ENCODE data around the gene MAP2K5. TPM values are rescaled to one million over a fixed set of nuclear protein-coding genes. Genes with fewer than 3 reads are reported as not detected.

MAP2K5 gene
- total RNA-seq, 2 donors from 2014 or later, result 16.1 to 17.9 TPM

DNA sequence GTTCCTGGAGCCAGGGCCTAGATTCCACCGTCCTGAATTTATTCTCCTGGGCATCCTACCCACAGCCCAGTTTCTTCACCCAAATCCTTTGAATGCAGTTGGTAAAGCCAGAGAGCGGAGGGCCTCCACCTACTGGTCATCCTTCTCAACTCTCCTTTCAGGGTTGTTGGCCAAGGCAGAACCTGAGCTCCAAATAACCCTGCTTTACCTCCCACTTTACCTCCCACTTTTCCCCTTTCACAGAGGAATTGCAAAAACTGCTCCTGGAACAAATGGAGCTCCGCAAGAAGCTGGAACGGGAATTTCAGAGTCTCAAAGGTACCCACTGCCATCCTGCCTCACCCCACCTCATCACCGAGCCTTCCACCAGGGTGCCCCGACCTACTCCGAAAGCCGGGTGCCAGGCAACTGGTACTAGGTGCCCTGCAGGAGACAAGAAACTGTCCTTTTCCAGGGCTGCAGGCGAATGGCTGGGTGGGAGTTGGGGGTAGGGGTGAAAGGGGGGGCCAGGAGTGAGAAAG, 289.6 kb downstream of the MAP2K5 start:
- Mint-ChIP-seq H3K36me3 (ENCODE audit: low read depth) (no peaks in the 10 kb centered on the region), H3K27me3 (peaks cover 55% of the 10 kb centered on the region), H3K4me1 (peaks cover 23% of the 10 kb centered on the region), H3K27ac (no peak overlapping the region), H3K9me3 (no peaks in the 10 kb centered on the region), H3K4me3 (no peak overlapping the region)
- ATAC-seq (replicated peaks), result no peak

DNA sequence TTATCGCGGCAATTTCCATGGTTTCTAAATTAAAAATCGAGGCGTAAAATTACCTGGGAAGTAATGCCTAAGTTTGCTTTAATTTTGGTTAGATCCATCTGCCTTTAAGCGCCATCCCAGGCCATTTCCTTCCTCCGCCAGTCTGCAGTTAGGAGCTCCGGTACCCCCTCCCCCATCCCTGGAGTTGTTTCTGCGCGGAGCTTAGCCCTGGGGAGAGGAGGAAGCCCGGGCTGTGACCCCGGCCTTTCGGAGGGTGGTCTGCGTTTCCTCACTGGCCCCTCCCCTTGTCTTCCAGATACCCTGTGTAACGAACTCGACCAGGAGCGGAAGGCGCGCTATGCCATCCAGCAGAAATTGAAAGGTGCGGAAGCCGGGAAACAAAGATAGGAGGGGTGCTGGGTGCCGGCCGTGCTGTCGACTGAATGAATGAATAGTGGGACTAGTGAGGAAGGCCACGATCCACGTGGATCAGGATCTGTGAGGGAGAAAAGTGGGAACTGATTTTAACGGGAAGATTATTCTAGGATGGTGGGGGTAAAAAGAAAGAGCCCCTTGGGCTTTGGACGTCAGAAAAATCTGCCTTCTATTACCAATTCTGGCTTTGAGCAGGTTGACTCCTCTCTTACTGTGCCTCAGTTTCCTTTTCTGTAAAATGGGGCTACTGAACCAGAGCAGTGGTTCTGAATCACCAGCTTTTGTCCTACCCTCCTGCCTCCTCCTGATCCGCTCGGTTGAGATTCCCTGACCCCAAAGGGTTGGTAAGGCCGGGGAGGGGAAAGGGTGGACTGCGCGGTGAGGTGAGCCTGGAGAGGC, 290.6 kb downstream of the MAP2K5 start:
- H3K4me3 Mint-ChIP-seq, result peak overlapping the region; percentile 79
- H3K9me3 Mint-ChIP-seq, result no peaks in the 10 kb centered on the region
- ATAC-seq (replicated peaks), result no peak
- peaks cover 23% of the 10 kb centered on the region for H3K4me1 Mint-ChIP-seq
- no peaks in the 10 kb centered on the region for H3K36me3 Mint-ChIP-seq (ENCODE audit: low read depth)
- peaks cover 54% of the 10 kb centered on the region for H3K27me3 Mint-ChIP-seq
- H3K27ac Mint-ChIP-seq, result no peak overlapping the region

DNA sequence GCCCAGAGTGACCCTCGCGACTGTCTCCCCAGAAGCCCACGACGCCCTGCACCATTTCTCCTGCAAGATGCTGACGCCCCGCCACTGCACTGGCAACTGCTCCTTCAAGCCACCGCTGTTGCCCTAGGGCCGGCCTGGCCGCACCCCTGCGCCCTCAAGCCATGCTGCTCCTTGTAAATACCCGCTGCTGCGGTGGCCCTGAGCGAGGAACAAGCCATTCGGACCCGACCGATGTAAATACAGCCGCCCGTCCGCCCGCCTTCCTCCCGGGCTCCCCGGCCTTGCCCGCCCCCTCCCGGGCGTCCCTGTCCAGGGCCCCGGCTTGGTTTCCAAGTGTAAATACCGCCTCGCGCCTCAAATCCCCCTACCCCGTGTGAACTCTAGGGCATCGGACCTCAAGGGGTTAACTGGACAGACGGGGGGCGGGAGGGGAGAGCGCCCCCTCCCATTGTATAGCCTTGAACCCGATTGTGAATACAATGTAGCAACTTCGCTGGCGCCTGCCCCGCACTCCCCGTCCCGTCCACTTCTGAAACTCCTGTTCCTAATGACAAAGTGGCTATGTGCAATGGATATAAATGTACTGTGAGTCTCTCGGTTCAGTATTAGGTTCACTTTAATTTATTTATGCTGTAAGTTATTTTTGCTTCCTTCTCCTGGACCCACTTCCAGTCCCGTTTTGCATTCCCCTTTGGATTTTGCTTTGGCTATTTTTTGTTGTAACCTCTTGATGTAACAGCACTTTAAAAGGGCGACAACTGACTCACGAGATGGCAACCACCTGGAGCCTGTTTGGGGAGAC, 291.4 kb downstream of the MAP2K5 start:
- no peak overlapping the region for H3K27ac Mint-ChIP-seq
- H3K4me1 Mint-ChIP-seq, result peaks cover 20% of the 10 kb centered on the region
- H3K4me3 Mint-ChIP-seq, result peak overlapping the region; percentile 79
- H3K27me3 Mint-ChIP-seq, result peaks cover 50% of the 10 kb centered on the region
- ATAC-seq (replicated peaks), result peak; percentile 65
- H3K9me3 Mint-ChIP-seq, result no peaks in the 10 kb centered on the region
- no peaks in the 10 kb centered on the region for H3K36me3 Mint-ChIP-seq (ENCODE audit: low read depth)

DNA sequence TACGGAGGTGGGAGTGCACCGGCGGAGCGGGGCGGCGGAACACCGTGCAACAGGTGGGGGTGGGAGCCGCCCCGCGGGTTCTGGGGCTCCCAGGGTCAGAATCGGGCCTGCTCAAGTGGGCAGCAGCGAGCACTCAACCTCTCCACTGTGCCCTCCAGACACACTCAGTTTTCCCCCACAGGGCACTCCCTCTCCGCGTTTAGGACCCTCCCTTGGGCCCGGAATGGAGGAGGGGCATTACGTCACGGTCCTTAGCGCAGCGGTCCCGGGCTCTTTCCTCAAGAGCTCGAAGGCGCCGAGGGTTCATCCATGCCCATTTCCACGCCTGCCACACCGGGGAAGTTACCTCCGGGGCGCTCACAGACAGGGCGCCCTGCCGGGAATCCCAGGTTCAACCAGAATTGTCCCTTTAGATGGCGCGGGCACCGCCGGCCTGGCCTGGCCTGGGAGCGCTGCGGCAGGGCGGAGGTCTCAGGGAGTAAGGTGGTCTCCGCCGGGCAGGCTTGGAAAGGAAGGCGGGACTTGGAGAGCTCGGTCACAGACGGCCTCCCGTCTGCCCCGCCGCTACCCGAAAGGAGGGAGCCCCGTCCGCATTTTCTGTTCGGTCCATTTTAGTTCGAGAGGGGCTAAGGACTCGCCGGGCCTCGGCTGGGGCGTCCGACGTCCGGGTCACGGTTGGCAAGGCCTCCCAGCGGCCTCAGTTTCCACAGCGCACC, 292.2 kb downstream of the MAP2K5 start:
- Mint-ChIP-seq H3K27me3 (peaks cover 45% of the 10 kb centered on the region), H3K36me3 (ENCODE audit: low read depth) (peaks cover 4% of the 10 kb centered on the region), H3K9me3 (no peaks in the 10 kb centered on the region), H3K27ac (no peak overlapping the region), H3K4me3 (peak overlapping the region; percentile 79), H3K4me1 (peaks cover 20% of the 10 kb centered on the region)
- ATAC-seq (replicated peaks), result no peak

DNA sequence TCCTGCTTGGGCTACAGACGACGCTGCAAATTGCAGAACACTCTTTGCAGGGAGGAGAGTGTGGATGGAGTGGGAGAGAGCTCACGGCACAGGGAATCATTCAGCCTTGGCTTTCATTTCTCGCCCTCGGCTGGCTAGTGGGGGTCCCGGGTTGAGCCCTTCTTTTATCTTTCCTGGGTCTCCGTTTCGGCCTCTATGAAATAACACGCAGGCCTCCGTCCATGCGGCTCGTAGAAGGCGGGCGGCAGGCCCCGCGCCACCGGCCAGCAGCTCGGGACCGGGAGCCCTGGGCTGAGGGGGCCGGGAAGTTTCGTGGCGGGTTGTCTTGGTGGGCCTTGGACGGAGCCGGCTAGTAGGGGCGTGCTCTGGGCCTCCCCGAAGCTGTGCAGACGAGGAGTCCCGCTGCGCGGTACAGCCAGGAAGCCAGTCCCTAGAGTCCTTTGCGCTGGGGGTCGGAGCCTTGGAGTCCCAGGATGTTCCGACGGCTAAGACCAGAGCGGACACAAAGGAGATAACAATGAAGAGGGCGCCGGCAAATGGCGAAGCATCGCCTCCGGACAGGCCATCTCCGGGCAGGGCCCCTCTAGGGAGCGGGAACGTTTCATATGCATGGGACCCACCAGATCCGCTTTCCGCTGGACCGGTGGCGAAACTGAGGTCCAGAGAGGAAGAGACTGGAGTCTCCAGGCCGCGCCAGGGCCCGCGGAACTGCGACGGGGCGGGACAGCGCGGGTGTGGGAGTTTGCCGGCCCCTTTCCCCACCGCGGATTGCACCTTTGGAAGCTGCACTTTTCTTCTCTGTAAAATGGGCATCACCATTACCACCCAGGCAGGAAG, 293.0 kb downstream of the MAP2K5 start:
- Mint-ChIP-seq H3K4me1 (peaks cover 24% of the 10 kb centered on the region), H3K36me3 (ENCODE audit: low read depth) (peaks cover 11% of the 10 kb centered on the region), H3K27me3 (peaks cover 41% of the 10 kb centered on the region), H3K4me3 (peak overlapping the region; percentile 79), H3K9me3 (no peaks in the 10 kb centered on the region), H3K27ac (no peak overlapping the region)
- ATAC-seq (replicated peaks), result no peak

DNA sequence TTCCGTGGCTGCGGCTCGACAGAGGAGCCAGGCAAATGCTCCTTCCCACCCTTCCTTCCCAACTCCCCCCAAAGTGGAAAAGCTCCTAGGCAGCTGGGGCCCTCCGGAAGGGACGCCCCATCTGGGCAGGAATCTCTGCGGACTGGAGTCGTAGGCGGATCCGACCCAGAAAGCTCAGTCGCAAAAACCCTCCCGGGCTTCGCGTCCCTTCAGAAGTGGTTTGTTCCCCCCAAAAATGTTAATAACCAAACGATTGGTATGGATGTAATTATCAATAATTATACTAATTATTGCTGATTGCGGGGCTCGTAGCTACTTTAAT, 293.6 kb downstream of the MAP2K5 start:
- Mint-ChIP-seq H3K36me3 (ENCODE audit: low read depth) (peaks cover 11% of the 10 kb centered on the region), H3K9me3 (no peaks in the 10 kb centered on the region), H3K4me3 (peak overlapping the region; percentile 79), H3K27me3 (peaks cover 35% of the 10 kb centered on the region), H3K27ac (no peak overlapping the region), H3K4me1 (peaks cover 28% of the 10 kb centered on the region)
- ATAC-seq (replicated peaks), result no peak

DNA sequence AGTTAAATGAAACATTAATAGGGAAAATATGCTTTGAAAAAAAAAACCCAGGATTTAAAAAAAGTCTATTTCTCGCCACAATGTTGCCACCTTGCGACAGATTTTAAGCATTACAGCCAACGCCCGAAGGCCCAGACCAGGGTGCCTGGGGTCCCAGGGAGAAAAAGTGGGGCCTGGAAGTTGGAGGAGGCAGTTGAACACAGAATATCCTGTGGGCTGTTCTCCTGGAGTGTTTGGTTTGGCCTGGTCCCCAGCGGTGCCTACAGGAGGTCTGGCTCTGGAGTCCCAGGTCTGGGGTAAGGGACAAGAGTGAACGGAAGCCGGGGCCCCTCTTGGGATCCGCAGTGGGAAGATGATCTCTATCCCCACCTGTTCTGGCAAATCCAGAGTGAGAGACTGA, 294.0 kb downstream of the MAP2K5 start:
- Mint-ChIP-seq H3K4me3 (peak overlapping the region; percentile 79), H3K27ac (no peak overlapping the region), H3K4me1 (peaks cover 30% of the 10 kb centered on the region), H3K27me3 (peaks cover 31% of the 10 kb centered on the region), H3K36me3 (ENCODE audit: low read depth) (peaks cover 11% of the 10 kb centered on the region), H3K9me3 (no peaks in the 10 kb centered on the region)
- ATAC-seq (replicated peaks), result no peak

DNA sequence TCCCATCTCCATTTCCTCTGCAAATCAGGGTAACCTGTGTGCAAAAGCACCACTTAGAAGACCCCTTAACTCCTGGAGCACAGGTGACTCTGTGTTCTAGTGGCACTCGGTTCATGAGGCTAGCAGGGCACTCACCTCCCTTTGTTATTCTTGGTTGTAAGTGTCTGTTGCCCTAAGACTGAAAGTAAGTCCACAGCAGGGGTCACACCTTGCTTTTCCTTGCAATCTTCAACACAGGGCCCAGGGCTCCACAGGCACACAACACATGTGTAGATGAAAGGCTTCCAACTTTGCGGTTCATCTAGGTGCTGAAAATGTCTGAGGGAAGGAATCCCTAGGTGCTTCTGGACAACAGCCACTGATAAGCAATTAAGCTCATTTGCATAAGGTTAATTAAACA, 294.5 kb downstream of the MAP2K5 start:
- Mint-ChIP-seq H3K27ac (no peak overlapping the region), H3K27me3 (peaks cover 27% of the 10 kb centered on the region), H3K4me1 (peaks cover 30% of the 10 kb centered on the region), H3K4me3 (no peak overlapping the region), H3K36me3 (ENCODE audit: low read depth) (peaks cover 11% of the 10 kb centered on the region), H3K9me3 (no peaks in the 10 kb centered on the region)
- ATAC-seq (replicated peaks), result no peak

DNA sequence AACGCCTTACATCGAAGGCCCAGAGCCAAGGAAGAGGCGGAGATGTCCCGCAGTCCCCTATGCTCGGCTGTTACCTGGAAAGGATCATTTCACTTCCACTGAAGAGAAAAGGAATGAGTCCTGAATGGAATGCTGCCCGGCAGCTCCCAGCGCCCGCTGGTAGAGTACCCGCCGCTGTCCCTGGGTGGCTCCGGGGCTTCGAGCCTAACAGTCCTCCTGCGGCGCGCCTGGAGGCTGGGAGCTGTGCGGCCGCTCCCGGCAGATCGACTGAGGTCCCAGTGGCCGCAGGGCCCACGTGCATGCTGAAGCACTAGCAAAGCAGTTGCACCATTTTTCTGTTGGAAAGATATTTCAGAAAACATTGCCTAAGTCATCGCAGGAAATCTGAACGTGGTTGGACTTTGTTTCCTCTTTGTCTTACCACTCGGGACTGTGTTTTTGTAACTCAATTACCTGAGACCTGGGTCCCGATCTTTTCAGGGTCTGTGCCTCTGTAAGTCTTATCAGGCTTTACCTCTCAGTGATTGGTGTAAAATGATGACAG, 296.4 kb downstream of the MAP2K5 start:
- peaks cover 11% of the 10 kb centered on the region for H3K36me3 Mint-ChIP-seq (ENCODE audit: low read depth)
- peak overlapping the region; percentile 100 for H3K27ac Mint-ChIP-seq
- H3K27me3 Mint-ChIP-seq, result peaks cover 10% of the 10 kb centered on the region
- peak overlapping the region; percentile 84 for H3K4me3 Mint-ChIP-seq
- no peak for ATAC-seq (replicated peaks)
- peaks cover 19% of the 10 kb centered on the region for H3K4me1 Mint-ChIP-seq
- H3K9me3 Mint-ChIP-seq, result no peaks in the 10 kb centered on the region

DNA sequence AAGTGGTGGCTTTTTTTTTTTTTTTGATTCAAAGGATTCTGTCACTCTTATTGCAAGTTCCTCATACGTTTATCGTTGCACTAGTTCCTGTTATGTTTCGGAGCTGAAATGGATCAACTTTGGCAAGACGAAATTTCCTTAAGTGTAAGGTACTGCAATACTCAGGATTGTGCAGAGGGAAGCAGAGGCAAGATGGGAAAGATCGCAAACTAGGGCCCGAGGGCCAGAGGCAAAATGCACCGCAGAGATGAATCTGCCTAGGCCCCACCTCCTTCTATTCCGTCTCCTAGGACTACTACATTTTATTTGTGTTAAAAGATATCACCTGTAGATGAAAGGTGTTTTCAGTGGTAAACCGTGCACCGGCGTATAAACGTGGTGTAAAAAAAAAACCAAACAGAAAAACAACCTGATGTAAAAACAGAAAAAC, 297.0 kb downstream of the MAP2K5 start:
- peaks cover 11% of the 10 kb centered on the region for H3K36me3 Mint-ChIP-seq (ENCODE audit: low read depth)
- peak overlapping the region; percentile 100 for H3K27ac Mint-ChIP-seq

DNA sequence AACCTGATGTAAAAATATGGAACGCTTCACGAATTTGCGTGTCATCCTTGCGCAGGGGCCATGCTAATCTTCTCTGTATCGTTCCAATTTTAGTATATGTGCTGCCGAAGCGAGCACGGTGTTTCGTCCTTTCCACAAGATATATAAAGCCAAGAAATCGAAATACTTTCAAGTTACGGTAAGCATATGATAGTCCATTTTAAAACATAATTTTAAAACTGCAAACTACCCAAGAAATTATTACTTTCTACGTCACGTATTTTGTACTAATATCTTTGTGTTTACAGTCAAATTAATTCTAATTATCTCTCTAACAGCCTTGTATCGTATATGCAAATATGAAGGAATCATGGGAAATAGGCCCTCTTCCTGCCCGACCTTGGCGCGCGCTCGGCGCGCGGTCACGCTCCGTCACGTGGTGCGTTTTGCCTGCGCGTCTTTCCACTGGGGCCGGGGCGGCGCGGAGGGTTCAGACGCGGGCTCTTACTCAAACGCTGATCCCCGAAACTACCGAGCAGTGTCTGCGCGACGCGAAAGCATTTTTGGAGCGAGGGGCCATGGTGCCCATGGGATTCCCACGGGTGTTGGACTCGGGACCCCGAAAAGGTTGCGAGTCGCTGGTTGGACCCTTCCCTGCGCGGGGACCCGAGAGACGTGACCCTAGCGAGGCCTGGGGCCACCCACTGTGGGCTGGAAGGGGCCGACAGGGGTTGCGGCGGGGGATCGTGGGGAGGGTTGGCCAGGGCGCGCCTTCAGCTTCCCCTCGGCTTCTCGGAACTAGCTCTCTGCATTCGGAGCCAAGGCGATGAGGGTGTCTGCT, 297.6 kb downstream of the MAP2K5 start, which contains the start of gene RNU6-1:
RNU6-1 (minus strand) TSS at position 117 of the 820 bp plus-strand sequence.
- Mint-ChIP-seq H3K27me3 (peaks cover 2% of the 10 kb centered on the region), H3K9me3 (no peaks in the 10 kb centered on the region), H3K4me3 (peak within 1 kb of the TSS; percentile 84), H3K36me3 (ENCODE audit: low read depth) (peaks cover 11% of the 10 kb centered on the region), H3K27ac (peak within 1 kb of the TSS; percentile 100), H3K4me1 (peaks cover 15% of the 10 kb centered on the region)
- ATAC-seq (replicated peaks), result peak; percentile 93

More for the DNA sequence above, 297.0 kb downstream of the MAP2K5 start:
- Mint-ChIP-seq H3K27me3 (peaks cover 4% of the 10 kb centered on the region), H3K4me1 (peaks cover 15% of the 10 kb centered on the region), H3K4me3 (peak overlapping the region; percentile 84), H3K9me3 (no peaks in the 10 kb centered on the region)
- ATAC-seq (replicated peaks), result peak; percentile 46

DNA sequence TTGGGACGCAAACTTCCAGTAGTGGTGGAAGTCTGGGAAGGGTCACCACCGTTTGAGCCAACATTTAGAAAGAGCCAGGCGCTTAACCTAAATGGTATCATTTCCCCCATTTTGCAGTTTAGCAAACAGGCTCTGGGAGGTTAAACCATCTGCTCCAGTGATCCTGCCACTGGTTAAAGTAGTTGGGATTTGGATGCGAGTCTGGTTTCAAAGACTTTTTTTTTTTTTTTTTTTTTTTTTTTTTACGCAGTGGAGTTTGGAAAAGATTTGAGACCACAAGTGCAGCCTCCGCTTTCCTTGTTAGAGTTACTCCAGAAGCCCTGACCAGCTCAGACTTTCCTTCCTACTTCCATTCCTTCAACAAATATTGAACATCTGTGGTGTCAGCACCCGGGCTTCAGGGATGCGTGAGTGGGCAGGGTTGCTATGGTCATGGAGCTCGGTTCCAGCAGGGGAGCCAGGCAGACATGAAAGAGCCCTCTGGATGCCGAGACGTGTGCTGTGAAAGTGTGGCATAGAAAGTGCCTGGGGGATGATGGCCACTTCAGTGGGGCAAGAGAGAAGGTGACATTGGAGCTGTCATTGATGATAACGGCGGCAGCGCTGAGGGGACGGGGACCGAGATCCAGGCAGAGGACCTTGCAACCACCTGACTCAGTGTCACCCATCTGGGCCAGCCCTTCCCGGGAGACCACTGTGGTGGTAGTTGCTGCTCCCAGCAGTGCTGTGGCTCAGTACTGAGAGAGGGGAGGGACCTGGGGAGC, 298.4 kb downstream of the MAP2K5 start:
- Mint-ChIP-seq H3K4me1 (peaks cover 15% of the 10 kb centered on the region), H3K27ac (peak overlapping the region; percentile 100), H3K9me3 (no peaks in the 10 kb centered on the region), H3K4me3 (peak overlapping the region; percentile 84), H3K27me3 (no peaks in the 10 kb centered on the region), H3K36me3 (ENCODE audit: low read depth) (peaks cover 11% of the 10 kb centered on the region)
- peak; percentile 14 for ATAC-seq (replicated peaks)

All from activated T-helper 17 cell treated with anti-CD3 and anti-CD28 coated beads, Interleukin-2, amount 50 U/mL, for 72 hours (primary cell).